Stimulated activated CD4-positive, alpha-beta T cell treated with anti-CD3 and anti-CD28 coated beads, Interleukin-1b, Interleukin-23, amount 100 ng/mL, for 24 hours (primary cell): ENCODE results near the gene RELN.
"Not testable (repeated sequence)": the region's sequence is repeated elsewhere in the genome, so short reads cannot be mapped to it uniquely, and the experiment has no call there.

Source experiments
- DNase-seq, 4 experiments: peaks; one replicate each; pipeline ENCODE4 v3.0.0-alpha.2; 2020; ENCODE audit warnings: low read depth in 4 of 4, low spot score in 1 of 4

Gene RELN

DNA sequence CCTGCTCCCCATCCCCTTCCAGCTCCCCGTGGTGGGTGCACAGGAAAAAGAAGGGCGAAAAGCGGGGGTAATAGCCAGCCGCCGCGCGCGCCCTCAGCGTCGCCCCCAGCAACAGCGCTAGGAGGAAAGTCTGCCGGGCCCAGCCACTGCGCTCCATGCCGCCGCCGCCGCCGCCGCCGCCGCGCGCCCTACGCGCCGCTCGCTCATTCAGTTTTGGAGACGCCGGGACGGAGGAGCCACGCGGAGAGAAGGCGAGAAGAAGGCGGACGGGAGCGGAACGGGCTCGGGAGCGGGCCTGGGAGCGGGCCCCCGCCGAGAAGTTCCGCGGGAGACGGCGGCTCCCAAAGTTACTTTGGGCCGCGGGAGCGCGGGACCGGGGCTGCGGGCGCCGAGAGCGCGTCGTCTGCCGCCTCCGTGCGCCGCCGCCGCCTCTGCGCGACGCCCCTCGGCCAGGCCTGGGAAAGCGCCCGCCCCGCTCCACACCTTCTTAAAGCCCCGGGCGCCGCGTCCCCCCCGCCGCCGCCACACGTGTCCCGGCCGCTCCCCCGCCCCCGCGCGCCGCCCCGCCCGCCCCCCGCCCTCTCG is at the start of gene RELN:
TSS of gene RELN (minus strand) at position 459 of the 585 bp plus-strand sequence. CDS start at position 157, 302 bp downstream.
- no peak for DNase-seq

DNA sequence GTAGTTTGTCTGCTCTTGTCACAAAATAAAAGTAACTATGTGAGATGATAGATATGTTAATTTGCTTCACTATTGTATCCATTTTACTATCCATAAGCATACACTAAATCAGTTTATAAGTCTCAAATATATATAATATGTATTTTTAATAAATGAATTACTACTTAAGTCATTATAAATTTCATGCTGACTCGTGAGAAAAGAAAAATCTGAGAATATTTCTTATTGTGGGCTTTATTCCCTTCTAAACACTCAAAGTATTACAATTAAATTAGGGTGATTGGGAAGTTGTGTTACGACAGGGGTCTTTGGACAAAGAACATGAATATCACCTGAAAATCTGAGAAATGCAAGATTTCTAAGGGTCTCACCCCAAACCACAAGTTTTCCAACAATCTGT is 48.7 kb upstream of the RELN start:
- no peak for DNase-seq

DNA sequence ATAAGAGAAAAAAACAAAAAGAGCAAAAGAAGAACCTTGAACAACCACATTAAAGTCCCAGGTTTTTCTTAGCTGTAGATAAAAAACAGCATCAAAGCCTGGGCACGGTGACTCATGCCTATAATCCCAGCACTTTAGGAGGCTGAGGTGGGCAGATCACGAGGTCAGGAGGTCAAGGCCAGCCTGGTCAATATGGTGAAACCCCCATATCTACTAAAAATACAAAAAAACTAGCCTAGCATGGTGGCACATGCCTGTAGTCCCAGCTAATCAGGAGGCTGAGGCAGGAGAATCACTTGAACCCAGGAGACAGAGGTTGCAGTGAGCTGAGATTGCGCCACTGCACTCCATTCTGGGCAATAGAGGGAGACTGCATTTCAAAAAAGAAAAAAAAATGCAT is 47.4 kb upstream of the RELN start:
- not testable (repeated sequence) for DNase-seq

GRCh38 chr7:104035351-104035750 is 45.9 kb upstream of the RELN start:
- DNase-seq: no peak

GRCh38 chr7:104034679-104035078 is 45.2 kb upstream of the RELN start:
- no peak for DNase-seq

DNA sequence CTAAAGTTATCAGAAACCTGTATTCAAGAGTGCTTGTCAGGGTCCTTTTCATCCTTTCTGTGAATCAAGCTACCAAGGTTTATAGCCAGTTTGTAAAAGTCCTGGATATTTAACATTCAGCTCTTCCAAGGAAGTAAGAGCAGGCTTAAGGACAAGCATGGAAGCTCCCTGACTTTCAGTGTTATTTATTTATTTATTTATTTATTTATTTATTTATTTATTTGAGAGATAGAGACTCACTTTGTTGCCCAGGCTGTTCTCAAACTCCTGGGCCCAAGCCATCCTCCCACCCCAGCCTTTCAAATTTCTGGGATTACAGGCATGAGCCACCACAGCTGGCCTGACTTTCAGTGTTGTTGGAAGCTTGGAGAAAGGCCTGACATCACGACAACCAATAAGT is 44.4 kb upstream of the RELN start:
- DNase-seq: no peak

- DNase-seq: no peak
Observed at GRCh38 chr7:104032486-104032885, 43.0 kb upstream of the RELN start.

DNA sequence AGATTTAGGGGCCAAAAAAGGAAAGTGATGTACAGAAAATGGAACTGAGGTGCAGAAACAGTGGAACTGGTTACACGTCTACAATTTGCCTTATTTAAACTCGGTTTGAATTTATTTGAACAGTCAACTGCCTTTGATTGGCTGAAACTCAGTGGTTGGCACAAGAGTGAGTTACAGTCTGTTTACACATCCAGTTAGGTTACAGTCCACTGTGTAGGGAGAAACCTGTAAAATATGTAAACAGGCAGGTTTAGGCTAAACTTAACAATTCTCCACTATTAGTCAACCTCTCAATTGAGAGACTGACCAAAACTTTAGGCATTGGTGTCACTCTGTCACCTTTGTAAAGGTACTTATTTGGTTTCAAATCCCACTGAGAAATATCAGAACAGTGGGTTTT is 40.3 kb upstream of the RELN start:
- no peak for DNase-seq

DNA sequence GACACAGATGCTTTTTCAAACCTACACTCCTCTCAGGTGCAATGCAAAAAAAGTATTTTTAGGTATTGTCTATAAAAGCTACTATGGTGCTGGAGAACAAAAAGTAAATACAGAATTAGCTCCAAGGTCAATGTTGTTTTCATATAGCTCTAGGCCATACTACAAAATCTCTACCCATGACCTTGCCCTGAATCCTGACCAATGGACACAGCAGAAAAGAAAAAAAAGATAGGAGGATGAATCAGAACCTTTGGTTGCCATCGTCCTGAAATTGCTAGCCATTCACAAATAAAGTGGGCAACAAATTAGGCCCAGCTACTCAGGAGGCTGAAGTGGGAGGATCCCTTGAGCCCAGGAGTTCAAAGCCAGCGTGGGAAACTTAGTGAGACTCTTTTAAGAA is 35.2 kb upstream of the RELN start:
- DNase-seq: no peak

DNA sequence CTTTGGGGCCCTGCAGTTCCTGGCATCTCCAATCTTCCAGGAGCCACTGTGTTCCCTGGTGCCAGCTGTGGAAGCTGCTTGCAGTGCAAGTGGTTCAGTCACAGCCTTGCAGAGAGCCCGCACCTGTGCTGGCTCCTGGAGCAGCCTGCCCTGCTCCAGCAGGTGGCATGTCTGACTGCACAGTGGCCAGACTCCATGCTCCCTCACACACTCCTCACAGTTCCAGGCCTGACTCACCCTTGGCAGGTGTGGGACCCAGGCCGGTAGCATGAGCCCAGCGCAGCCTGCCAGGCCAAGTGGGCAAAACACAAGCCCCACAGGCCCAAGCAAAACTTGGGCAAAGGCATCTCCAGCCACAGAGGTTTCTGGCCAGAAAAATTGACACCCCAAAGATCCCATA is 33.6 kb upstream of the RELN start:
- no peak for DNase-seq

GRCh38 chr7:104018425-104018824 is 29.0 kb upstream of the RELN start:
- no peak for DNase-seq

DNA sequence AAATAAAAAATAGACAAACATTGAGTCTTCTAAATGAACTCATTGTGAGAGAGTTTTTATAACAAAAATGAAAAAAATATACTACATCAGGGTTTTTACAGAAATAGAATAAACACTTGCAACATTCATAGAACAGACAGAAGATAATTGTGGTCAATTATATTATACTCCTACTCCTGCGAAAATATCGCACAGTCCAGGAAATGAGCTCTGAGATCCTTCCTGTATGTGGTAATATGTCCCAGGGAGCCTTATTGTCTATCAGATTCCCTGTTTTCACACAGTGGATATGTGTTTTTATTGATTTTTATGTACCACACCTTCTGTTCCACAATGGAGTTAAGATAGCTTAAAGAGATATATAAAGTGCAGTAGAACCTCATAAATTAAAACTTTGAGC is 27.5 kb upstream of the RELN start:
- no peak for DNase-seq

- DNase-seq: no peak
Observed at GRCh38 chr7:104012835-104013234, 23.4 kb upstream of the RELN start.

DNA sequence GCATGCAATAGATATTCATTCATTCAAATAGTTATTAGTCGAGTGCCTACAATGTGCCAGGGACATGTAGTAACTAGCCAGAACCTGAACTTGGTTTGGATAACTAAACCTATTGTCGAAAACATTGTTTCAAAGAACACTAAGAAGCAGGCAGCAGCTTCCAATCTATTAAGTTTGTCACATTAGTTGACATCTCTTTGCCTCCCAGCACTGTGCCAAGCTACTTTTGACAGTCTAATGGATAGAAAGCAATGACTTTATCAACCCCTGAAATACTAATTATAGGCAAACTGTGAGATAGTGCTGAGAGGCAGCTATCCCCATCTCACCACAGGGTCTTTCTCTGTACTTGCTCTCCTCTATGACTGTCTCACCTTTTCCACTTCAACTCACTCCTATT is 22.4 kb upstream of the RELN start:
- DNase-seq: no peak

- no peak for DNase-seq
Observed at GRCh38 chr7:104010052-104010909, 20.8 kb upstream of the RELN start.

DNA sequence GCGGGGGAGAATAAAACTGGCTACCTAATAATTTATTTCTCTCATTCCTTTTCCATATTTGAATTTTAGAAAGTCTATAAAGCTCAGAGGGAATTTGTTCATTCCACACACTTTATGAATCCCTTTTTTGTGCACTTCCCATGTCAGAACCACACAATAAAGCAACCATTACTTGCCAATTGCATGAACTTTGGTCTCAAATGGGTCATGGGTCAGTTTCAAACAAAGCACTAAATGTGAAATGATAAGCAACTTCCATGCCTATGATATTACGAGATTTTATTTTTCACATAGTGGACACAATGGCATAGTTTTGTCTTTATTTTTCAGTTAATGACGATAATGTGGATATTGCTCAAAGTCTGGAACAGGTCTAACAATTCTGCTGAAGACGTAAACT is 18.6 kb upstream of the RELN start:
- no peak for DNase-seq

DNA sequence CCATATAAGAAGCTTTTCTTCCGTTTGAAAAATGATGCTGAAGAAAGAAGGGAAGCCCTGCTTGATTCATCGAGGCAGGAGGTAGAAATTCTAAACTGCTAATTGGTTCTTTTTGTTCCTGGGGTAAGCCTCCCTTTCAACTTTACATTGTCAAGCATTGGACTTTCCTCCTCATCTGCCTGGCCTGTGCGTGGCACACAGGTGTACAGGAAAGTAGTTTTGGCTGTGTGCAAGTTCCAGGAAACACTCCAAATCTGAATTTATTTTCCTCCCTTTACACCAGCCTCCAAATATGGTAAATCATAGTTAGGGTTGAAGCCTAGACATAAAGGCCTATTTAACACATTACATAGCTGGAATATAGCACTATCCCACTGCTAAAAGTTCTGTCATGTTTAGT is 18.2 kb upstream of the RELN start:
- DNase-seq: no peak

GRCh38 chr7:104005197-104005596 is 15.7 kb upstream of the RELN start:
- no peak for DNase-seq

- no peak for DNase-seq
Observed at GRCh38 chr7:103996639-103997038, 7.2 kb upstream of the RELN start.

DNA sequence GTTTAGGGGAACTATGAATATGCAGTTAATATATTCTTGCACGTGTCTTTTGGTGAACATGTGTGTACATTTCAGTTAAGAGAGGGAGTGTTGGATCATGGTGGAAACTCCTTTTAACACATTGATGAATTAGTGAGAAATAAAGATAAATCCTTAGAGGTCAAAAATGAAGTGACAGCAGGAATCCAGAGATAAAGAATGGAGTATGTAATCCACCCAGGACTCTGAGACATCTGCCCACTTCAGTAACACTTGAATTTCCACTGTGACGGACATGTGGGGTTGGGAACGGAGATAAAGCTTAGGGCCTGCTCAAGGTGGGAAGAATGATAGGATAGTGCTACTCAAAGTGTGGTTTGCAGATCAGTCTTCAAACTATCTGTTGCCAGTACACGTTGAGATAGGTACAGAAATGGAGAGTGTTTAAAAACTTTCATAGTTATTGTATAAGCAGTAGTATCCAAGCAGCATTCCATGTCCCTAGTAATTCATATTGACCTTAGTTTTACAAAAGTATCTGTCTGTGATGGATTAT is 6.6 kb upstream of the RELN start:
- DNase-seq: no peak

DNA sequence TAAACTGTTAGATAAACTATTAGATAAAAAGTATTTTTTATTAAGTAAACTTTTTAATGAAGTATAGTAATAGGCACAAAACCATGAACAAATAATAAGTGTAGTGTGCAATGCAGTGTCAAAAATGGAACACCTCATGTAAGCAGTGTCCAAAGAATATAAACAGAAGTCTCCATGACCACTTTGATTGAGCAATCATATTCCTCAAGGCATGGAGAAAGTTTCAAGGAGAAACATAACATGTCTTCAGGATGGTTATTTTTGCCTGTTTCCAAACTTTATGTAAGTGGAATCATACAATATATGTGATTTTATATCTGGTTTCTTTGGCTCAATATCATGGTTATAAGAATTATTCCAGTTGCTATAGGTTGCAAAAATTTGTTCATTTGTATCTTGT is 6.1 kb upstream of the RELN start:
- DNase-seq: no peak

DNA sequence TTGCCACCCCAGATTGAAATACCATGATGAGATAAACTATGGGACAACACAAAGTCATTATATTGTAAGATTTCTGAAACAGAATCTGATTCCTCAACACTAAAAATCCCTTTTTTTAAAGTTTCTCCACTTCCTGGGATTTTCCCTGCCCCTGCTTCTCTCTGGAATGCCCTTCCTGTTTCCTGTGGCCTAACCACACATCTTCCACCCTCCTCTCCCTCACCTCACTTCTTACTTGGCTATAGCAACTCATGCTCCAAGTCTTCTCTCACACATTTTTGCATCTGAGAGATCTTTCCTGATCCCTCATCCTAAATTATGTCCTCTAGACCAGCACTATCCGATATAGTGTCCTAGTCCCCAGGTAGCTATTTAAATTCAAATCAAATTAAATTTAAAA is 4.1 kb upstream of the RELN start:
- no peak for DNase-seq

GRCh38 chr7:103991406-103991805 is 1.9 kb upstream of the RELN start:
- DNase-seq: no peak
